CD4-positive, alpha-beta T cell (primary cell): ENCODE results near the gene TRAF3. TPM values are rescaled to one million over a fixed set of nuclear protein-coding genes. Genes with fewer than 3 reads are reported as not detected.

ENCODE experiments used
- ATAC-seq: fragments of 200-7000 bp; cut with Tn5 transposase; one replicate; pipeline ENCODE4 v1.10.0; 2022; ENCODE audit warnings: mild to moderate bottlenecking; ENCODE audit not compliant: poor library complexity
- CTCF ChIA-PET: fragments of 350-600 bp; sonication (Branson Sonifier 250); formaldehyde crosslinking; loops from one replicate; lab custom pipeline; 2021; ENCODE audit warnings: antibody characterized with exemption, inconsistent platforms; lab: Charles Lee
- POLR2A ChIA-PET: fragments of 350-600 bp; sonication (Branson Sonifier 250); formaldehyde crosslinking; loops from one replicate; lab custom pipeline; 2021; ENCODE audit warnings: antibody characterized with exemption, inconsistent platforms; lab: Charles Lee
- DNase-seq, 14 experiments: peaks; one replicate each; pipeline ENCODE4 v3.0.0-alpha.2; 2013 to 2020; ENCODE audit warnings: mixed read lengths in 2 of 14
- H3K27ac ChIP-seq, 2 donors: one replicate each; pipeline versions ENCODE4 v1.5.1 to v1.7.0; 2013; ENCODE audit warnings: low read length in 2 of 2, low read depth in 1 of 2, mild to moderate bottlenecking in 1 of 2
- H3K27me3 ChIP-seq, 2 experiments: 1 replicate in 1 of 2; 2 replicates in 1 of 2; pipeline versions ENCODE4 v1.6.1 to v1.7.0; 2013; ENCODE audit warnings: low read length in 2 of 2, control low read depth in 1 of 2, mild to moderate bottlenecking in 1 of 2, moderate library complexity in 1 of 2; ENCODE audit not compliant: insufficient read depth in 2 of 2, control insufficient read depth in 1 of 2
- H3K36me3 ChIP-seq: one replicate; pipeline ENCODE4 v1.6.1; 2013; ENCODE audit warnings: low read length, control low read depth; ENCODE audit not compliant: insufficient read depth
- H3K4me1 ChIP-seq: one replicate; pipeline ENCODE4 v1.6.1; 2013; ENCODE audit warnings: low read length, control low read depth; ENCODE audit not compliant: insufficient read depth
- H3K4me3 ChIP-seq: one replicate; pipeline ENCODE4 v1.5.1; 2013; ENCODE audit warnings: mild to moderate bottlenecking, low read length, moderate library complexity
- H3K9me3 ChIP-seq, 2 experiments: 1 replicate in 1 of 2; 2 replicates in 1 of 2; pipeline versions ENCODE4 v1.6.1 to v1.7.0; 2013; ENCODE audit warnings: low read length in 2 of 2, mild to moderate bottlenecking in 2 of 2, control low read depth in 1 of 2, moderate library complexity in 1 of 2; ENCODE audit not compliant: control insufficient read depth in 1 of 2, insufficient read depth in 1 of 2
- H3K27ac Mint-ChIP-seq: one replicate; pipeline ENCODE4 v1.8.0; 2020; ENCODE audit warnings: mixed read lengths
- H3K27me3 Mint-ChIP-seq: one replicate; pipeline ENCODE4 v1.8.0; 2021; ENCODE audit warnings: mixed read lengths
- H3K36me3 Mint-ChIP-seq: one replicate; pipeline ENCODE4 v1.8.0; 2021; ENCODE audit warnings: low read depth, mixed read lengths
- H3K4me1 Mint-ChIP-seq: one replicate; pipeline ENCODE4 v1.8.0; 2021; ENCODE audit warnings: low read depth, mixed read lengths
- H3K4me3 Mint-ChIP-seq: one replicate; pipeline ENCODE4 v1.8.0; 2020; ENCODE audit warnings: mild to moderate bottlenecking, mixed read lengths
- H3K9me3 Mint-ChIP-seq: one replicate; pipeline ENCODE4 v1.8.0; 2020; ENCODE audit warnings: mixed read lengths
- CTCF ChIP-seq: fragments of 200-600 bp; IDR thresholded peaks from one replicate; pipeline ENCODE4 v1.8.0; 2022; ENCODE audit warnings: antibody characterized with exemption, mild to moderate bottlenecking
- intact Hi-C, 2 experiments: fragments of 100-400 bp; cut with DNase I in 1 of 2; cut with micrococcal nuclease in 1 of 2; formaldehyde crosslinking; loops; one replicate each; pipeline versions ENCODE4 v1.15.1 to v1.9.0; 2023 to 2025; cut with DNase I, micrococcal nuclease
- total RNA-seq, 174 experiments: library from RNA in 2 of 174; stranded (reverse) in 2 of 174; gene quantifications; one replicate each; pipeline ENCODE4 v1.2.3 and lab custom pipeline; 2021 to 2026

Gene TRAF3
- total RNA-seq, 2 experiments from 2014 or later = 27.1 to 32.4 TPM

- TF ChIP-seq CTCF = no peak
- ChIA-PET CTCF (no interaction called here), POLR2A (interaction anchor here (0.5 kb wide), 1 partner anchor 220 kb away, joined by 3 read pairs; no protein-coding TSS in a partner anchor)
- Histone ChIP-seq H3K27me3 (no peaks in the 10 kb centered on the region), H3K9me3 (no peaks in the 10 kb centered on the region), H3K36me3 (no peaks in the 10 kb centered on the region), H3K27ac (no peak overlapping the region), H3K4me1 (no peaks in the 10 kb centered on the region), H3K4me3 (no peak overlapping the region)
- no peaks in the 10 kb centered on the region for H3K27me3 Mint-ChIP-seq
- H3K4me3 Mint-ChIP-seq = no peak overlapping the region
- intact Hi-C loops = no loop called here
- no peak overlapping the region for H3K27ac Mint-ChIP-seq
- ATAC-seq (no peak), DNase-seq (no peak)
- no peaks in the 10 kb centered on the region for H3K36me3 Mint-ChIP-seq
- no peaks in the 10 kb centered on the region for H3K4me1 Mint-ChIP-seq
- H3K9me3 Mint-ChIP-seq = no peaks in the 10 kb centered on the region
Observed at GRCh38 chr14:102752239-102752847, 24.9 kb upstream of the TRAF3 start.

DNA sequence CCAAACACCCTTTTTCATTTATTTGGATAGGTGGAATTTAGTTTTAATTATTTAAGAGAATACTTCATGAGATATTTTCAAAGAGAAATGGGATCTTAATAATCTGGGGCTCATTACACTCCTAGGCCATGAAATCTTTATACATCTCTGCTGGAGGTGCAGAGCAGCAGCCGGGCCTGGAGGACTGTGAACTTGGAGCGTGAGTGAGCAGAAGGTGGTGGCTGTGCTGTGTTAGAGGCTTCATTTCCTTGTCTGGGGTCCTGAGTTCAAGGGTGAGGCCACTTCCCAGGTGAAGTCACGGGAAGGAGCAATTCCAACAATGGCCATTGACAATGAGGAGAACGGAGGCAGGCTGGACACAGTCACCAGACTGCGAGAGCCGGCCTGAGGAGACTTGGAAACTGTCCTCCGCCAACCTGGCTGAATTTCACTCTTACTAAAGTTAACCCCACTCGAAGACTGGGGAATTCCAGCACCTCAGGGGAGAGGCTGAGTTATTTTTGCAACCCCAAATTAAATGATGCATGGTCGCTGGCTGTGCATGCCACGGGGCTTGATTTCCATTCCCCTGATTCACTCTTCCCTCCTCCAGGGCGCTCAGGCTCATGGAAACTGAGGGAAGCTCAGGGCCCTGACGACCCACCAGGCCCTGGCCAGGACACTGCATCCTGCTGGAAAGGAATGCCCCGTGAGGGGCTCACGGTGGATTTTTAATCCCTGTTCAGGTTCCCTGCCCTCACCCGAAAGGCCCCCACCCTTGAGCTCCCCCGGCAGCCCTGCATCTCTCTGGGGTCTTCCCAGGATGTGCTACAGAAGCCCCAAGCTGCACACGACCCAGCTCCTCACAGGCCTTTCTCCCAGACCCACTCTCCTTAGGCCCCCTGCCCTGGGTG, 22.6 kb upstream of the TRAF3 start:
- H3K9me3 Mint-ChIP-seq = no peaks in the 10 kb centered on the region
- H3K27ac Mint-ChIP-seq = no peak overlapping the region
- no peak overlapping the region for H3K27ac ChIP-seq
- H3K36me3 Mint-ChIP-seq = no peaks in the 10 kb centered on the region
- no peaks in the 10 kb centered on the region for H3K4me1 Mint-ChIP-seq
- H3K9me3 ChIP-seq = no peaks in the 10 kb centered on the region
- ChIA-PET POLR2A (no interaction called here), CTCF (no interaction called here)
- H3K27me3 ChIP-seq = no peaks in the 10 kb centered on the region
- H3K4me1 ChIP-seq = no peaks in the 10 kb centered on the region
- no peak for TF ChIP-seq CTCF
- H3K4me3 ChIP-seq = no peak overlapping the region
- no peaks in the 10 kb centered on the region for H3K36me3 ChIP-seq
- no peak overlapping the region for H3K4me3 Mint-ChIP-seq
- H3K27me3 Mint-ChIP-seq = no peaks in the 10 kb centered on the region
- intact Hi-C loops = no loop called here
- DNase-seq (no peak), ATAC-seq (no peak)

DNA sequence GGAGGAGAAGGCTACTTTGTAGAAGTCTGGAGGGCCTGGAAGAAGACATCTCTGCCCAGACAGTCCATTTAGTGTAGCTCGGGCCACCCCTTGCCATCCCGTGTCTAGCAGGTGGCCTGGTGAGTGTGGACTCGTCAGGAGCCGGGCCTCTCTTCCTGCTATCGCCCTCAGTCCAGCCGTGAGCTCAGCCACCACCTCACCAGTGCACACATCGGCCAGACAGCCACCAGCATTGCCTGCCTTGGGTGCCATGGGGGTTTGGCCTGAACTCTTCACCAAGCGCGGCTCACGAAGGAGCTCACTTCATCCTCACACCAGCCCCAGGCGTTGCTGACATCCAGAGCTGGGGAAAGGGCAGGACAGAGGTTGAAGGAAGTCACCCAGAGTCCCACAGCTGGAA, 19.6 kb upstream of the TRAF3 start:
- Histone ChIP-seq H3K4me1 (no peaks in the 10 kb centered on the region), H3K27ac (no peak overlapping the region), H3K36me3 (no peaks in the 10 kb centered on the region), H3K4me3 (no peak overlapping the region), H3K9me3 (no peaks in the 10 kb centered on the region), H3K27me3 (no peaks in the 10 kb centered on the region)
- ATAC-seq (no peak), DNase-seq (no peak)
- Mint-ChIP-seq H3K4me3 (no peak overlapping the region), H3K9me3 (no peaks in the 10 kb centered on the region), H3K4me1 (no peaks in the 10 kb centered on the region), H3K36me3 (no peaks in the 10 kb centered on the region), H3K27me3 (no peaks in the 10 kb centered on the region), H3K27ac (no peak overlapping the region)
- ChIA-PET POLR2A (no interaction called here), CTCF (no interaction called here)
- TF ChIP-seq CTCF = no peak
- intact Hi-C loops = no loop called here
